ELF-1 (cell line): ENCODE results near the gene LCN2.
A peak's percentile ranks its signal among the peaks of the same experiment; 100 is the strongest.
"Not testable (repeated sequence)": the region's sequence is repeated elsewhere in the genome, so short reads cannot be mapped to it uniquely, and the experiment has no call there.

ENCODE experiments used
- DNase-seq: peaks from one replicate; pipeline ENCODE4 v3.0.0-alpha.2; 2016; ENCODE audit warnings: low read depth, low spot score

Gene LCN2

GRCh38 chr9:128127990-128128835 lies 21.0 kb upstream of the LCN2 start:
- peak; percentile 94 for DNase-seq

GRCh38 chr9:128128836-128129590 lies 20.2 kb upstream of the LCN2 start:
- DNase-seq: no peak

- not testable (repeated sequence) for DNase-seq
Observed at GRCh38 chr9:128129976-128130590, 19.2 kb upstream of the LCN2 start.

DNA sequence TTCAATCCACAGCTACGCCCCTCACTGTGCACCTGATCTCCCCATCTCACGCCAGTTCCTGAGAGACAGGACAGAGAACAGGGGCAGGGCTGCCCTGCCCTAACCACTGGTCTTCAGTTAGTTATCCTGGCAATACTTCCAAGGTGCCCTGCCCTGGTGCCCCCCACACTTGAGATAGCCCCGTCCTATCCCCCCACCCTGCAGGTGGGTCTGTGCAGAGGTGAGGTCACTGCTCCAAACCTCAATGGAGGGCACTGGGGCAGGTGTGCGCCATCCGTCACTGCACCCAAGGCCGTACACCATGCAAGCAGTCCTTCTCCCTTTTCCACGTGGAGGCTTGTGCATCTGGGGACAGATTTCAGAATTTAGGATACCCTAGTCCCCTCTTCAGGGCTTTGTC lies 18.6 kb upstream of the LCN2 start:
- DNase-seq: not testable (repeated sequence)

- DNase-seq: not testable (repeated sequence)
Observed at GRCh38 chr9:128131346-128131745, 17.9 kb upstream of the LCN2 start.

GRCh38 chr9:128132139-128132538 lies 17.1 kb upstream of the LCN2 start:
- not testable (repeated sequence) for DNase-seq

DNA sequence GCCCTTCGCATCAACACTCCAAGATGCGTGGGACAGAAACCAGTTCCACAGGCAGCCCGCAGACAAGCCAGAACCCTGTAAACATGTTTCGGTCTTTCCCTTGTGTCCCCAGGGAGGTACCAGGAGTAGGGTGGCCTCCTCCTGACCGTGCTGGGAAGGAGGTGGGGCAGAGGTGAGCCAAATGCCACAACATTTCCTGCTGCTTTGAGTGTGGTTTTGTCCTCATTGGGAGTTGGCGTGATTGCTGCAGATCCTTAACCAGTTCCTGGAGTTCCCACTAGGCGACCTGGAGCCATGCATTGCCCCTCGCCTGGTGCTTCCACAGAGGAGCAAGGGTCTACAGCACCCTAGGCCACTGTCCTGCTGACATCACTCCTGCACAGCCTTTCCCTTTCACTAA lies 13.7 kb upstream of the LCN2 start:
- peak; percentile 36 for DNase-seq

- no peak for DNase-seq
Observed at GRCh38 chr9:128136816-128137793, 12.1 kb upstream of the LCN2 start.

DNA sequence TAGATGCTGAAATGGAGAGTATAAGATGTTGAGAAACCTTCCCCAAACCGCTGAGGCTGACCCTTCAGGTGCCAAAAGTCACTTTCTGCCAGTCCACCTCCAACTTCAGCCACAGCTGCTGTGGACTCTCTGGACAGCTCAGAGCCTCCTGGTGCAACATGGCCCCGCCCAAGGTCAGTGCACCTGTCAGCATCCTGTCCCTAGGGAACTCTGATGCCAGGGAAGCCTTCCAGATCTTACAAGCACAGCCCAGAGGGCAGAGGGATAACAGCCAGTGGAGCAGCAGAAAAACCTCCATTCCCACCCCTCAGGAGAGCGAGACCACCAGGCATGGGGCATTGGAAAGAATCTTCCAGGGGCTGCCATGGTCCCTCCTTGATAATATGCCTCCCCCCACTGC lies 11.3 kb upstream of the LCN2 start:
- no peak for DNase-seq

- no peak for DNase-seq
Observed at GRCh38 chr9:128139621-128140020, 9.6 kb upstream of the LCN2 start.

DNA sequence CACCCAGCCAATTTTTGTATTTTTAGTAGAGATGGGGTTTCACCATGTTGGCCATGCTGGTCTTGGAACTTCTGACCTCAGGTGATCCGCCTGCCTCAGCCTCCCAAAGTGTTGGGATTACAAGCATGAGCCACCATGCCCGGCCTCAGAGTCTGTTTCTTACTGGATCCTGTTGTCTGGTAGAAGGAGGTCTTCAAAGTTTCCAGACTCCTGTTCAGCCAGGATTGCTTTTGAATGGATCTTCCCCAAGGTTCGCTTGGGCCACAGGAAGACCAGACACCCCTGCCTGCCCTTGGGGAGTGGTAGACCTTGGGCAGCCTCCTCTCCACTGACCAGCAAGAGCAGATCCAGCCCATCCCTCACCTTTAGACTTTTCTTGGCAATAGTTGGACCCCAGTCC lies 7.6 kb upstream of the LCN2 start:
- no peak for DNase-seq

- DNase-seq: no peak
Observed at GRCh38 chr9:128142061-128142460, 7.2 kb upstream of the LCN2 start.

DNA sequence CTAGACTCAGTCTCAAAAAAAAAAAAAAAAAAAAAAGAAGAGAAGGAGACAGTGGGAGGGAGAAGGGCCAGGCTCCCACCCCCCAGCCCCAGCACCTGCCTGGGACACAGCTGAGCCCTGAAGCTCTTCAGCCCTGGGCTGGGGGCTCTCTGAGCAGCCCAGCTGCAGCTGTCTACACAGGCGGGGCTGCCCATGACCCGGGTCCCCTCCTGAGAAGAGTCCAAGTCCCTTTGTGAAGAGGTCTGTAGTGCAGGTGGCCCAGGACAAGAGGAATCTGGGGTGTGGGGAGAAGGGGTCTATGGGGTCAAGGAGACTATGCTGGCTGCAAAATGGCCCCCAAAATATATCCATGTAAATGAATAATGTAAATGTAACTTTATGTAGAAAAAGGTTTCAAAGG lies 6.7 kb upstream of the LCN2 start:
- DNase-seq: no peak

GRCh38 chr9:128143525-128144238 lies 5.6 kb upstream of the LCN2 start:
- DNase-seq: no peak

GRCh38 chr9:128144239-128145181 lies 4.7 kb upstream of the LCN2 start:
- no peak for DNase-seq

GRCh38 chr9:128145536-128145935 lies 3.7 kb upstream of the LCN2 start:
- DNase-seq: peak; percentile 65

- DNase-seq: no peak
Observed at GRCh38 chr9:128145951-128146351, 3.3 kb upstream of the LCN2 start.

- no peak for DNase-seq
Observed at GRCh38 chr9:128146591-128147120, 2.6 kb upstream of the LCN2 start.

- DNase-seq: no peak
Observed at GRCh38 chr9:128148509-128149000, 698 bp upstream of the LCN2 start.
